ENCODE results near the gene CD79B. TPM values are rescaled to one million over a fixed set of nuclear protein-coding genes. Genes with fewer than 3 reads are reported as not detected.

Gene CD79B
- total RNA-seq, 2 donors from 2014 or later = not detected

DNA sequence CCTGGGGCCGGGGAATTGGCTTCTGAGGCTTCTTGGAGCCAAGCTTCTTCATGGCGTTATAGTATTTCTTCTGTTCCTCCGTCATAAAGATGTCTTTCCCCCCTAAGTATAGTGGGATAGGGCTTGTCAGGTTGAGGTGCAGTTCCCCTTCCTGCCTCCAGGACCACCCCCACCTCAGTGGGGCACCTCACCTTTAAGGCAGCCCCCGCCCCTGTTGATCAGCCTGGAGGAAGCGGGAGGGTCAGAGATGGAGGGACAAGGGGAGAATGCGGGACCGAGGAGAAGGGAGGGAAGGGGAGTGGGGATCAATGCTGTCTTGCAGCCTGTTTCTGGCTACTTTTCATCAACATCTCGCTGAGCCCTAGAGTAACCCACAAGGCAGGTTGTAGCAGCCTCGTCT, 11.6 kb upstream of the CD79B start:
- TF ChIP-seq CTCF (IDR thresholded peaks at IDR 0.05) (no peak), POLR2A (IDR thresholded peaks at IDR 0.05) (no peak)
- intact Hi-C loops (cut with DNase I) = no loop called here
- no peaks in the 10 kb centered on the region for H3K4me1 ChIP-seq
- H3K27ac ChIP-seq = no peak overlapping the region
- no peaks in the 10 kb centered on the region for H3K9me3 ChIP-seq
- no peak overlapping the region for H3K4me3 ChIP-seq
- ATAC-seq (no peak), DNase-seq (no peak)
- no peaks in the 10 kb centered on the region for H3K36me3 ChIP-seq (replicated peaks in 1 of 2; ENCODE audit: insufficient read depth in 1 of 2, low read depth in 2 of 2)
- no peaks in the 10 kb centered on the region for H3K27me3 ChIP-seq
- 78 to 79% methylated on average over 9 of the region's 9 CpGs for WGBS, 2 donors

DNA sequence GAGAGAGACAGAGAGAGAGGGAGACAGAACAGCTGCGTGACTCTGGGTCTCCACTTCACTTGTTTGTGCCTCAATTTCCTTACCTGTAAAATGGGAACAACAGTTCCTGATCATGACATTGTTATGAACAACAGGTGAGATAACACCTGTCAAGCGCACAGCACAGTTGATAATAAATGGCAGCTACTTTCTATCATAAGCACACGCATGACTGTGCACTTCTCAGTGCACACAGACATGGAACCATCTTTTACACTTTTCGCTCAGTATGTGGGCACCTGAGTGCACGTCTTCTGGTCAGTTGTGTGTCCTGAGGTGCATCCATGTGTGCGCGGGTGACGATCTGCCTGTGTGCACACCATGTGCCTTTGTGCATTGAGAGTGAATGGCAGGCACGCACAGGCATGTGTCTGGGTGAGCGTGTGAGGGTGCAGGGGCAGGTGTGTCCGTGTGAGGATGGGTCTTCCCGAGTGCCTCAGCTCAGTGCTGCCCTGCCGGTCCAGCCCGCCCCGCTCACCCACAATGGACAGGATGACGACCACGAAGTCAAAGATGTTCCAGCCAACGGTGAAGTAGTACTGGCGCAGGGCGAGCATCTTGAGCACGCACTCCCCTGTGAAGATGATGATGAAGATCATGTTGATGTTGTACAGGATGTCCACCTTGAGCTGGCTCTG, 10.3 kb upstream of the CD79B start:
- TF ChIP-seq POLR2A (IDR thresholded peaks at IDR 0.05) = no peak
- TF ChIP-seq CTCF (IDR thresholded peaks at IDR 0.05) = no peak
- Histone ChIP-seq H3K27ac (no peak overlapping the region), H3K4me1 (no peaks in the 10 kb centered on the region), H3K27me3 (no peaks in the 10 kb centered on the region), H3K36me3 (replicated peaks in 1 of 2; ENCODE audit: insufficient read depth in 1 of 2, low read depth in 2 of 2) (no peaks in the 10 kb centered on the region), H3K9me3 (no peaks in the 10 kb centered on the region), H3K4me3 (no peak overlapping the region)
- ATAC-seq (no peak), DNase-seq (no peak)
- intact Hi-C loops (cut with DNase I) = no loop called here
- 83 to 84% methylated on average over 16 to 21 of the region's 21 CpGs for WGBS, 2 donors

GRCh38 chr17:63941751-63942150, 9.6 kb upstream of the CD79B start:
- no peak for DNase-seq
- Histone ChIP-seq H3K27ac (no peak overlapping the region), H3K4me3 (no peak overlapping the region), H3K27me3 (no peaks in the 10 kb centered on the region), H3K4me1 (no peaks in the 10 kb centered on the region), H3K36me3 (replicated peaks in 1 of 2; ENCODE audit: insufficient read depth in 1 of 2, low read depth in 2 of 2) (no peaks in the 10 kb centered on the region), H3K9me3 (no peaks in the 10 kb centered on the region)
- TF ChIP-seq CTCF (IDR thresholded peaks at IDR 0.05) = no peak
- TF ChIP-seq POLR2A (IDR thresholded peaks at IDR 0.05) = no peak
- intact Hi-C loops (cut with DNase I) = no loop called here
- 72 to 89% methylated on average over 8 to 20 of the region's 23 CpGs for WGBS, 2 donors
- ATAC-seq = no peak

- Histone ChIP-seq H3K9me3 (no peaks in the 10 kb centered on the region), H3K4me1 (no peaks in the 10 kb centered on the region), H3K36me3 (replicated peaks in 1 of 2; ENCODE audit: insufficient read depth in 1 of 2, low read depth in 2 of 2) (no peaks in the 10 kb centered on the region), H3K27ac (no peak overlapping the region), H3K4me3 (no peak overlapping the region), H3K27me3 (no peaks in the 10 kb centered on the region)
- 76 to 90% methylated on average over 8 to 12 of the region's 12 CpGs for whole genome bisulfite sequencing, 2 donors
- DNase-seq (no peak), ATAC-seq (no peak)
- TF ChIP-seq POLR2A (IDR thresholded peaks at IDR 0.05) = no peak
- TF ChIP-seq CTCF (IDR thresholded peaks at IDR 0.05) = no peak
- intact Hi-C loops (cut with DNase I) = no loop called here
These were observed 9.0 kb upstream of the CD79B start for GRCh38 chr17:63941162-63941561.

- intact Hi-C loops (cut with DNase I) = no loop called here
- no peaks in the 10 kb centered on the region for H3K27me3 ChIP-seq
- no peak overlapping the region for H3K4me3 ChIP-seq
- WGBS, 2 donors = 89 to 90% methylated on average over 12 to 14 of the region's 14 CpGs
- no peaks in the 10 kb centered on the region for H3K36me3 ChIP-seq (replicated peaks in 1 of 2; ENCODE audit: insufficient read depth in 1 of 2, low read depth in 2 of 2)
- TF ChIP-seq CTCF (IDR thresholded peaks at IDR 0.05) (no peak), POLR2A (IDR thresholded peaks at IDR 0.05) (no peak)
- no peaks in the 10 kb centered on the region for H3K4me1 ChIP-seq
- ATAC-seq (no peak), DNase-seq (no peak)
- H3K27ac ChIP-seq = no peak overlapping the region
- no peaks in the 10 kb centered on the region for H3K9me3 ChIP-seq
These were observed 8.5 kb upstream of the CD79B start for GRCh38 chr17:63940584-63940983.

Data from body of pancreas (tissue), 4 donors.